Natural killer cell (primary cell): Measurements from ENCODE around the gene WNK4. TPM values are rescaled to one million over a fixed set of nuclear protein-coding genes. Genes with fewer than 3 reads are reported as not detected.

Experiments used
- ATAC-seq, 3 donors: fragments of 150-1000 bp in 2 of 3; fragments of 200-7000 bp in 1 of 3; cut with Tn5 transposase; 1 replicate in 1 of 3; 2 replicates in 2 of 3; pipeline ENCODE4 v1.10.0; 2021; ENCODE audit warnings: mild to moderate bottlenecking in 2 of 3, moderate library complexity in 2 of 3
- DNase-seq, 2 donors: peaks; one replicate each; pipeline versions ENCODE4 v3.0.0 to v3.0.0-alpha.2; 2013 to 2021; ENCODE audit warnings: mixed read lengths in 1 of 2
- H3K27ac ChIP-seq: one replicate; pipeline ENCODE4 v1.5.1; 2013; ENCODE audit warnings: mild to moderate bottlenecking, low read length
- H3K27me3 ChIP-seq: one replicate; pipeline ENCODE4 v1.6.1; 2013; ENCODE audit warnings: low read length; ENCODE audit not compliant: control insufficient read depth, insufficient read depth
- H3K36me3 ChIP-seq: one replicate; pipeline ENCODE4 v1.6.1; 2013; ENCODE audit warnings: low read length; ENCODE audit not compliant: control insufficient read depth, insufficient read depth
- H3K4me1 ChIP-seq: one replicate; pipeline ENCODE4 v1.6.1; 2013; ENCODE audit warnings: low read length; ENCODE audit not compliant: control insufficient read depth, insufficient read depth
- H3K4me3 ChIP-seq: one replicate; pipeline ENCODE4 v1.5.1; 2013; ENCODE audit warnings: low read length
- H3K9me3 ChIP-seq: one replicate; pipeline ENCODE4 v1.6.1; 2013; ENCODE audit warnings: low read length; ENCODE audit not compliant: control insufficient read depth, insufficient read depth
- H3K27ac Mint-ChIP-seq, 2 donors: one replicate each; pipeline ENCODE4 v1.8.0; 2022; ENCODE audit warnings: mild to moderate bottlenecking in 2 of 2, mixed read lengths in 2 of 2, moderate library complexity in 1 of 2
- H3K27me3 Mint-ChIP-seq, 2 donors: one replicate each; pipeline ENCODE4 v1.8.0; 2022; ENCODE audit warnings: low read depth in 2 of 2, mixed read lengths in 2 of 2
- H3K36me3 Mint-ChIP-seq: one replicate; pipeline ENCODE4 v1.8.0; 2022; ENCODE audit warnings: mixed read lengths
- H3K4me1 Mint-ChIP-seq, 2 donors: one replicate each; pipeline ENCODE4 v1.8.0; 2022; ENCODE audit warnings: mixed read lengths in 2 of 2
- H3K4me3 Mint-ChIP-seq: one replicate; pipeline ENCODE4 v1.8.0; 2022; ENCODE audit warnings: mild to moderate bottlenecking, moderate library complexity, mixed read lengths
- H3K9me3 Mint-ChIP-seq, 2 donors: one replicate each; pipeline ENCODE4 v1.8.0; 2022; ENCODE audit warnings: mixed read lengths in 2 of 2
- WGBS: methylation state at CpG from one replicate; pipeline ENCODE4 v1.1.7; 2013; ENCODE audit warnings: missing lambda C conversion rate; ENCODE audit not compliant: insufficient coverage; 5-methylcytosine and 5-hydroxymethylcytosine counted together
- intact Hi-C: fragments of 100-400 bp; cut with micrococcal nuclease; formaldehyde crosslinking; loops from one replicate; pipeline ENCODE4 v1.14.2; 2022
- total RNA-seq, 4 donors: library from RNA; stranded (reverse); fragments of 120-200 nt in 1 of 4; gene quantifications; one replicate each; pipeline versions ENCODE4 v1.2.3 to v1.2.4, GENCODE V29; 2013 to 2022
- TF ChIP-seq, protein P1 (sequence below): fragments of 200-600 bp; IDR thresholded peaks from one replicate; pipeline ENCODE4 v1.8.0; 2022; ENCODE audit warnings: antibody characterized with exemption

The WNK4 gene
- total RNA-seq, 3 donors from 2014 or later (not counting 1 experiment from before 2014, with no cell fraction given), result 0.09 to 0.13 TPM; not detected in 1

GRCh38 chr17:42748908-42749798 lies 31.3 kb upstream of the WNK4 start:
- Mint-ChIP-seq H3K36me3 (no peaks in the 10 kb centered on the region), H3K27ac (no peak overlapping the region), H3K4me1 (peaks cover 6 to 8% of the 10 kb centered on the region in 2 donors), H3K27me3 (peaks cover 16 to 25% of the 10 kb centered on the region in 2 donors), H3K4me3 (no peak overlapping the region), H3K9me3 (no peaks in the 10 kb centered on the region)
- no peak for DNase-seq
- peaks cover 6% of the 10 kb centered on the region for H3K27me3 ChIP-seq
- WGBS, result 94% methylated on average over 11 of the region's 11 CpGs
- peaks cover 9% of the 10 kb centered on the region for H3K4me1 ChIP-seq
- H3K27ac ChIP-seq, result no peak overlapping the region
- H3K36me3 ChIP-seq, result no peaks in the 10 kb centered on the region
- no peak for ATAC-seq
- H3K4me3 ChIP-seq, result no peak overlapping the region
- intact Hi-C loops, result no loop called here
- TF ChIP-seq, protein P1, sequence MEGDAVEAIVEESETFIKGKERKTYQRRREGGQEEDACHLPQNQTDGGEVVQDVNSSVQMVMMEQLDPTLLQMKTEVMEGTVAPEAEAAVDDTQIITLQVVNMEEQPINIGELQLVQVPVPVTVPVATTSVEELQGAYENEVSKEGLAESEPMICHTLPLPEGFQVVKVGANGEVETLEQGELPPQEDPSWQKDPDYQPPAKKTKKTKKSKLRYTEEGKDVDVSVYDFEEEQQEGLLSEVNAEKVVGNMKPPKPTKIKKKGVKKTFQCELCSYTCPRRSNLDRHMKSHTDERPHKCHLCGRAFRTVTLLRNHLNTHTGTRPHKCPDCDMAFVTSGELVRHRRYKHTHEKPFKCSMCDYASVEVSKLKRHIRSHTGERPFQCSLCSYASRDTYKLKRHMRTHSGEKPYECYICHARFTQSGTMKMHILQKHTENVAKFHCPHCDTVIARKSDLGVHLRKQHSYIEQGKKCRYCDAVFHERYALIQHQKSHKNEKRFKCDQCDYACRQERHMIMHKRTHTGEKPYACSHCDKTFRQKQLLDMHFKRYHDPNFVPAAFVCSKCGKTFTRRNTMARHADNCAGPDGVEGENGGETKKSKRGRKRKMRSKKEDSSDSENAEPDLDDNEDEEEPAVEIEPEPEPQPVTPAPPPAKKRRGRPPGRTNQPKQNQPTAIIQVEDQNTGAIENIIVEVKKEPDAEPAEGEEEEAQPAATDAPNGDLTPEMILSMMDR, result no peak
- no peaks in the 10 kb centered on the region for H3K9me3 ChIP-seq

GRCh38 chr17:42750739-42751344 lies 29.6 kb upstream of the WNK4 start:
- H3K9me3 Mint-ChIP-seq, result no peaks in the 10 kb centered on the region
- no peak overlapping the region for H3K4me3 Mint-ChIP-seq
- WGBS, result 6% methylated on average over 3 of the region's 3 CpGs
- DNase-seq (no peak), ATAC-seq (no peak)
- peaks cover 19 to 31% of the 10 kb centered on the region in 2 donors for H3K27me3 Mint-ChIP-seq
- H3K4me1 Mint-ChIP-seq, result no peaks in the 10 kb centered on the region
- Histone ChIP-seq H3K9me3 (no peaks in the 10 kb centered on the region), H3K4me1 (no peaks in the 10 kb centered on the region), H3K36me3 (no peaks in the 10 kb centered on the region), H3K27me3 (peaks cover 6% of the 10 kb centered on the region), H3K4me3 (no peak overlapping the region), H3K27ac (no peak overlapping the region)
- H3K36me3 Mint-ChIP-seq, result no peaks in the 10 kb centered on the region
- intact Hi-C loops, result no loop called here
- no peak overlapping the region for H3K27ac Mint-ChIP-seq
- TF ChIP-seq, protein P1, result no peak

DNA sequence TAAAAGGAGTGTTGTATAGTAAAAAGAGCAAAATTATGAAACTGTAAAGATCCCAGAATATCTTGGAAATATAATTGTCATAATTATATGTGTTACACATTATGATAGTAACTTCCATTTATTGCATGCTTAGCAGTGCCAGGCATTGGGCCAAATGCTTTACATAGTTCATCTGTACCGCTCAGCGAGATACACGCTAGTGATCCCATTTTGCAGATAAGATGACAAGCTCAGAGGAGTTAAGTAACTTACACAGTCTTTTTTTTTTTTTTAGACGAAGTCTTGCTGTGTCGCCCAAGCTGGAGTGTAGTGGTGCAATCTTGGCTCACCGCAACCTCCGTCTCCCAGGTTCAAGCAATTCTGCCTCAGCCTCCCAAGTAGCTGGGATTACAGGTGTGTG lies 28.8 kb upstream of the WNK4 start:
- H3K36me3 Mint-ChIP-seq, result no peaks in the 10 kb centered on the region
- Histone ChIP-seq H3K27me3 (peaks cover 6% of the 10 kb centered on the region), H3K27ac (no peak overlapping the region), H3K36me3 (no peaks in the 10 kb centered on the region), H3K4me1 (no peaks in the 10 kb centered on the region), H3K4me3 (no peak overlapping the region), H3K9me3 (no peaks in the 10 kb centered on the region)
- H3K4me3 Mint-ChIP-seq, result no peak overlapping the region
- H3K4me1 Mint-ChIP-seq, result no peaks in the 10 kb centered on the region
- TF ChIP-seq, protein P1, result no peak
- intact Hi-C loops, result no loop called here
- ATAC-seq (no peak), DNase-seq (no peak)
- H3K27ac Mint-ChIP-seq, result no peak overlapping the region
- WGBS, result 95% methylated on average over 7 of the region's 7 CpGs
- peaks cover 25 to 31% of the 10 kb centered on the region in 2 donors for H3K27me3 Mint-ChIP-seq
- H3K9me3 Mint-ChIP-seq, result no peaks in the 10 kb centered on the region
